A673 (cell line): ENCODE data around the gene MAGI1. TPM values are rescaled to one million over a fixed set of nuclear protein-coding genes. Genes with fewer than 3 reads are reported as not detected.

Source experiments
- BruUV-seq: library from RNA; stranded (reverse); fragments of 400-500 nt; replicated peaks from 2 replicates; lab custom pipeline; 2021; lab: Mats Ljungman, UMichigan
- CTCF ChIA-PET: fragments of 300-600 bp; sonication (Branson Sonifier 250); formaldehyde crosslinking; loops from one replicate; lab custom pipeline; 2022; ENCODE audit warnings: antibody characterized with exemption; lab: Charles Lee
- POLR2A ChIA-PET: fragments of 300-600 bp; sonication (Branson Sonifier 250); formaldehyde crosslinking; loops from one replicate; lab custom pipeline; 2022; ENCODE audit warnings: antibody characterized with exemption; ENCODE audit not compliant: low non-redundant PET; lab: Charles Lee
- DNase-seq: peaks from one replicate; pipeline ENCODE4 v3.0.0-alpha.2; 2015; ENCODE audit warnings: low spot score
- H3K27ac ChIP-seq: fragments of 200-600 bp; sonication (generic); 2 replicates; pipeline ENCODE4 v1.5.1; 2016; ENCODE audit warnings: mixed run types, low read depth, mild to moderate bottlenecking, mixed read lengths, antibody characterized with exemption, low read length; ENCODE audit not compliant: poor library complexity, severe bottlenecking
- H3K27me3 ChIP-seq: fragments of 200-600 bp; sonication (generic); replicated peaks from 2 replicates; pipeline ENCODE4 v1.6.1; 2017; ENCODE audit warnings: mixed run types, low read depth, mild to moderate bottlenecking, mixed read lengths, antibody characterized with exemption, low read length; ENCODE audit not compliant: insufficient read depth, poor library complexity
- H3K36me3 ChIP-seq: fragments of 200-600 bp; sonication (generic); 2 replicates; pipeline ENCODE4 v1.6.1; 2016; ENCODE audit warnings: mixed run types, mild to moderate bottlenecking, mixed read lengths, antibody characterized with exemption, low read length; ENCODE audit not compliant: insufficient read depth, poor library complexity, severe bottlenecking
- H3K4me1 ChIP-seq: fragments of 200-600 bp; sonication (generic); 2 replicates; pipeline ENCODE4 v1.6.1; 2017; ENCODE audit warnings: mixed run types, mild to moderate bottlenecking, mixed read lengths, antibody characterized with exemption, low read length; ENCODE audit not compliant: insufficient read depth, poor library complexity, severe bottlenecking
- H3K4me3 ChIP-seq: fragments of 200-600 bp; sonication (generic); 2 replicates; pipeline ENCODE4 v1.5.1; 2016; ENCODE audit warnings: low read depth, mixed run types, mild to moderate bottlenecking, mixed read lengths, low read length; ENCODE audit not compliant: poor library complexity, severe bottlenecking
- H3K9me3 ChIP-seq: fragments of 200-600 bp; sonication (generic); 2 replicates; pipeline ENCODE4 v1.6.1; 2016; ENCODE audit warnings: mixed run types, low read depth, mild to moderate bottlenecking, mixed read lengths, antibody characterized with exemption, low read length; ENCODE audit not compliant: poor library complexity, severe bottlenecking
- EZH2 ChIP-seq: fragments of 200-600 bp; sonication (generic); IDR thresholded peaks from 2 replicates; pipeline ENCODE4 v1.6.1; 2017; ENCODE audit warnings: borderline replicate concordance, low read depth, mild to moderate bottlenecking, mixed read lengths, antibody characterized with exemption, low read length; ENCODE audit not compliant: poor library complexity, severe bottlenecking
- intact Hi-C: fragments of 100-400 bp; cut with micrococcal nuclease; formaldehyde crosslinking; loops from one replicate; pipeline ENCODE4 v1.10.0; 2022; ENCODE audit not compliant: unreplicated experiment
- total RNA-seq: library from RNA; stranded (reverse); gene quantifications from 2 replicates; pipeline ENCODE4 v1.2.3, GENCODE V29; 2021
- TF ChIP-seq, protein P1 (sequence below): fragments of 300-800, 200-600 bp; sonication (generic); conservative IDR thresholded peaks from 2 replicates; pipeline ENCODE4 v1.5.1; 2017; ENCODE audit warnings: low read depth, mild to moderate bottlenecking, antibody characterized with exemption, low read length, moderate library complexity, mixed read lengths

The MAGI1 gene
- total RNA-seq, 1 experiment from 2014 or later: 30.5 TPM

- Histone ChIP-seq H3K27me3 (no peaks in the 10 kb centered on the region), H3K27ac (no peak overlapping the region), H3K36me3 (no peaks in the 10 kb centered on the region), H3K9me3 (no peaks in the 10 kb centered on the region), H3K4me3 (no peak overlapping the region), H3K4me1 (no peaks in the 10 kb centered on the region)
- TF ChIP-seq, protein P1, sequence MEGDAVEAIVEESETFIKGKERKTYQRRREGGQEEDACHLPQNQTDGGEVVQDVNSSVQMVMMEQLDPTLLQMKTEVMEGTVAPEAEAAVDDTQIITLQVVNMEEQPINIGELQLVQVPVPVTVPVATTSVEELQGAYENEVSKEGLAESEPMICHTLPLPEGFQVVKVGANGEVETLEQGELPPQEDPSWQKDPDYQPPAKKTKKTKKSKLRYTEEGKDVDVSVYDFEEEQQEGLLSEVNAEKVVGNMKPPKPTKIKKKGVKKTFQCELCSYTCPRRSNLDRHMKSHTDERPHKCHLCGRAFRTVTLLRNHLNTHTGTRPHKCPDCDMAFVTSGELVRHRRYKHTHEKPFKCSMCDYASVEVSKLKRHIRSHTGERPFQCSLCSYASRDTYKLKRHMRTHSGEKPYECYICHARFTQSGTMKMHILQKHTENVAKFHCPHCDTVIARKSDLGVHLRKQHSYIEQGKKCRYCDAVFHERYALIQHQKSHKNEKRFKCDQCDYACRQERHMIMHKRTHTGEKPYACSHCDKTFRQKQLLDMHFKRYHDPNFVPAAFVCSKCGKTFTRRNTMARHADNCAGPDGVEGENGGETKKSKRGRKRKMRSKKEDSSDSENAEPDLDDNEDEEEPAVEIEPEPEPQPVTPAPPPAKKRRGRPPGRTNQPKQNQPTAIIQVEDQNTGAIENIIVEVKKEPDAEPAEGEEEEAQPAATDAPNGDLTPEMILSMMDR: no peak
- TF ChIP-seq EZH2: no peak
- CTCF ChIA-PET: no interaction called here
- no TSS peak for BruUV-seq
- intact Hi-C loops: no loop called here
- no peak for DNase-seq
- POLR2A ChIA-PET: no interaction called here
These were observed 624.8 kb downstream of the MAGI1 start for GRCh38 chr3:65413891-65414290.

DNA sequence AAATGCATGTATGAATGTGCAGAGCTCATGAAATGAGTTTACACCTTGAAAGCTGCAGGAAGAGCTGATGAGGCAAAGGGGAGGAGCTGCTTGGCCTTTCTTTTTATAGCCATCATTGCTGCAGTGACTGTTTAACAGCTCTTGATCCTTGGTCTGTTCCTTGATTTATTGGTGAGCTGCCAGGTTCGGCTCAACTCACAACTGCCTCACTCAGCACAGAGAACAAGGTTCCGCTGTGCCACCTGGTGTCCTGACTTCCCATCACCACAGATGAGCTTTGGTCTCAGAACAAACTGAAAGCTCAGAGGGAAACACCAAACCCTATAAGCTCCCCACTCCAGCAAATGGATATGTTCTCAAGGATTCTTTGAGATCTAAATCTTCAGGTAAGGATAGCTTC, 626.1 kb downstream of the MAGI1 start:
- H3K27me3 ChIP-seq: no peaks in the 10 kb centered on the region
- intact Hi-C loops: no loop called here
- peaks cover 3% of the 10 kb centered on the region for H3K4me1 ChIP-seq
- ChIA-PET POLR2A (no interaction called here), CTCF (no interaction called here)
- H3K27ac ChIP-seq: no peak overlapping the region
- H3K36me3 ChIP-seq: no peaks in the 10 kb centered on the region
- no peak for TF ChIP-seq EZH2
- TF ChIP-seq, protein P1: no peak
- H3K9me3 ChIP-seq: no peaks in the 10 kb centered on the region
- DNase-seq: no peak
- H3K4me3 ChIP-seq: no peak overlapping the region
- BruUV-seq: no TSS peak

GRCh38 chr3:65411367-65411766, 627.4 kb downstream of the MAGI1 start:
- TF ChIP-seq, protein P1: no peak
- no peak for TF ChIP-seq EZH2
- no peak for DNase-seq
- BruUV-seq: no TSS peak
- H3K9me3 ChIP-seq: no peaks in the 10 kb centered on the region
- intact Hi-C loops: no loop called here
- peaks cover 3% of the 10 kb centered on the region for H3K4me1 ChIP-seq
- no peak overlapping the region for H3K27ac ChIP-seq
- no peaks in the 10 kb centered on the region for H3K36me3 ChIP-seq
- H3K4me3 ChIP-seq: no peak overlapping the region
- no peaks in the 10 kb centered on the region for H3K27me3 ChIP-seq
- ChIA-PET POLR2A (no interaction called here), CTCF (no interaction called here)
